ENCODE data around the gene SMIM24. TPM values are rescaled to one million over a fixed set of nuclear protein-coding genes. Genes with fewer than 3 reads are reported as not detected.

Gene SMIM24
- polyA plus RNA-seq, 1 donor = 0.22 TPM

- no peak for DNase-seq (ENCODE audit: low read depth)
Measured at GRCh38 chr19:3474010-3474409, 6.3 kb downstream of the SMIM24 start.

- DNase-seq (ENCODE audit: low read depth) = no peak
Measured at GRCh38 chr19:3471954-3472655, 8.2 kb downstream of the SMIM24 start.

DNA sequence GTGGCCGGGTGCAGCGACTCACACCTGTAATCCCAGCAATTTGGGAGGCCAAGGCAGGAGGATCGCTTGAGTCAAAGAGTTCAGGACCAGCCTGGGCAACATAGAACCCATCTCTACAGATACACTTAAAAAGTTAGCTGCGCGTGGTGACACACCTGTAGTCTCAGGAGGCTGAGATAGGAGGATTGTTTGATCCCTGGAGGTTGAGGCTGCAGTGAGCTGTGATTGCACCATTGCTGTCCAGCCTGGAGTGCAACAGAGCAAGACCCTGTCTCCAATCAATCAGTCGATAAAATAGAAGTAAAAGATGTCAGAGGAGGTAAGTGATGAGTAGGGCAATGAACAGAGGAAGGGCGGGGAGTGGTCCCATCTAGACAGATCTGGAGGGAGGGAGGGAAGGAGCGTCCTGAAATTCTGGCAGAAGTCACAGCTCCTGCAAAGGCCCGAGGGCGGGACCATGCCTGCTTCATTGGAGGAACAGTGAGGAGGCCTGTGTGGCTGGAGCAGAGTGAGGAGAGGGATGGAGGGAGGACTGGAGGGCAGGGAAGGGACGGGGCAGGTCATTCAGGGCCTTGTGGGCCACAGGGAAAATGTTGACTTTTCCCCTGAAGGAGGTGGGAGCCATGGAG lies 9.7 kb downstream of the SMIM24 start:
- DNase-seq (ENCODE audit: low read depth) = no peak

DNA sequence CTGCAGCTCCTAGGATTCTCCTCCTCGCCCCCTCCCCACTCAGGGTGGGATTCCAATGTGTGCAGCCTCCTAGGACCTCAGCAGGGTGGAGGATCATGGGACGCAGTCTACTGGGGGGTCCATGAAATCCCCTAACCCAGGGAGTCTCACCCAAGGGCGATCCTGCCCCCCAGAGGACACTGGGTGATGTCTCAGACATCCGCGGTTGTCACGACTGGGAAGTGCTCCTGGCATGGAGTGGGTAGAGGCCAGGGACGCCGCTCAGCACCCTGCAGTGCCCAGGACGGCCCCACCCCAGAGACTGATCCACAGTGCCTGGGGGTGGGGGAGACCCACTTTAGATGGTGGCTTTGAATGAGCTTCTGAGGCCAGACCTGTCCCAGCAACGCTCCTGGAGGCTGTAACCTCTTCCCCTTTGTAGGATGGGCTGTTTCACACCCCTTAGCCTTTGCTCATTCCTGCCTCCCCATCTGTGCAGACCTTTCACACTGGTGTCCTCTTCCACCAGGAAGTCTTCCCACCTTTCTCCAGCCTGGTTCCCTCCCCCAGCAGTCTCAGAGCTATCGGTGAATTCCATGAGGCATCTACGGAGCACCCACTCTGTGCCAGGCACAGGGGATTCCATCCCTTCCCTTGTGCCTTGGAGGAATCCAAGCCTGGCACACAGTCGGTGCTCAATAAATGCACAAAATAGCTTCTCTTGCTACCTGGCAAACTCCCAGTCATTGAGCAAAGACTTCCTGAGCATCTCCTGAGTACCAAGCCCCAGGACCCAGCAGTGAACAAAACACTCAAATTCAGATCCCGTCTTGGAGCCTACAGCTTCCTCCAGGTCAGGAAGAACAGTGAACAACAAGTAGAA lies 10.5 kb downstream of the SMIM24 start:
- no peak for DNase-seq (ENCODE audit: low read depth)

DNA sequence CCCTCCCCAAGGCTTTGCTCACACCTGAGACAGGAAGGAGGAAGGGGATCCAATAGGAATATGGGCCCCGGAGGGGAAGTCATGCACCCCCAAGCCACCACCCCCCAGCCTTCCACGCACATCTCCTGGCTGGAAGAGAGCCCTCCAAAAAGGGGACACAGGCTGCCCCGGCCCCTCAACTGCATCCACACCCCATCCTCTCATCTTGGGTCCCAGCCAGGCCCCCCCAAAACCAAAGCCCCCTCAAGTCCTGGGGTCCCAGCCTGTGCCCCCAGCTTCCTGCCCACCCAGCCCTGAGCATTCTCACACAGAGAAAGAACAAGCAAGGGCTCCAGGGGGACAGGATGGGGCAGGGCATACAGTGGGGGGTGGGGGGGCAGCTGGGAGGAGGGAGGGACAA lies 12.1 kb downstream of the SMIM24 start:
- no peak for DNase-seq (ENCODE audit: low read depth)

GRCh38 chr19:3467437-3468198 lies 12.7 kb downstream of the SMIM24 start:
- DNase-seq (ENCODE audit: low read depth) = no peak

- no peak for DNase-seq (ENCODE audit: low read depth)
Measured at GRCh38 chr19:3466635-3467034, 13.7 kb downstream of the SMIM24 start.

GRCh38 chr19:3465552-3465951 lies 14.8 kb downstream of the SMIM24 start:
- DNase-seq (ENCODE audit: low read depth) = no peak

DNA sequence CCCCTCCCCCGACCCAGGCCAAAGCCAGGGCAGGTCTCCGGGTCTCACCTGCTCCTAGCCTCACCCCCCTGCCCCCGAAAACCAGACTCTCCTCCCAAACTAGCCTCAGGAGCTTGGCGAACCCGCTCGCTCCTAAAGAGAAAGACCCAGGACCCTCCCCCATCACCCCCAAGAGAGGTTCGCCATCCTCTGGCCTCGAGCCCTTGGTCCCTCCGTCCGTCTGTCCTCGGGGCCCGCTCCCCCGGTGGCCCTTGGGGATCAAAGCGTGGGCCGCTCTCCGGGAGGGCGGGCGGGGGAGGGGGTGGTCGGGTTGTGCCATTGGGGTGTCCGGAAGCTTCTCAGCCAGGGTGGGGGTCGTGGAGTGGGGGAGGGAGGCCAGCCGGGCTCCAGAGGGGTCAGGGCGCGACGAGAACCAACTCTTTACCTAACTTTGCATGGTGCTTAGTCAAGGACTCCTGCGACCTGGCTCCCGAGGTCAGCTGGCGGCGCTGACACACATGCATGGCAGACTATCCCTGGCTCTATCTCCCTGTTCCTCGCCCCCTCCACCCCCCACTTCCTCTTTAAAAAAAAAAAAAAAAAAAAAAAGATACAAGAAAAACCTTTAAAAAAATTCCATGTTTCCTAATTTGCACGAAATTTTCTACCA lies 15.6 kb downstream of the SMIM24 start:
- no peak for DNase-seq (ENCODE audit: low read depth)

GRCh38 chr19:3463714-3464586 lies 16.4 kb downstream of the SMIM24 start:
- DNase-seq (ENCODE audit: low read depth) = no peak

GRCh38 chr19:3462991-3463713 lies 17.2 kb downstream of the SMIM24 start:
- DNase-seq (ENCODE audit: low read depth) = no peak

DNA sequence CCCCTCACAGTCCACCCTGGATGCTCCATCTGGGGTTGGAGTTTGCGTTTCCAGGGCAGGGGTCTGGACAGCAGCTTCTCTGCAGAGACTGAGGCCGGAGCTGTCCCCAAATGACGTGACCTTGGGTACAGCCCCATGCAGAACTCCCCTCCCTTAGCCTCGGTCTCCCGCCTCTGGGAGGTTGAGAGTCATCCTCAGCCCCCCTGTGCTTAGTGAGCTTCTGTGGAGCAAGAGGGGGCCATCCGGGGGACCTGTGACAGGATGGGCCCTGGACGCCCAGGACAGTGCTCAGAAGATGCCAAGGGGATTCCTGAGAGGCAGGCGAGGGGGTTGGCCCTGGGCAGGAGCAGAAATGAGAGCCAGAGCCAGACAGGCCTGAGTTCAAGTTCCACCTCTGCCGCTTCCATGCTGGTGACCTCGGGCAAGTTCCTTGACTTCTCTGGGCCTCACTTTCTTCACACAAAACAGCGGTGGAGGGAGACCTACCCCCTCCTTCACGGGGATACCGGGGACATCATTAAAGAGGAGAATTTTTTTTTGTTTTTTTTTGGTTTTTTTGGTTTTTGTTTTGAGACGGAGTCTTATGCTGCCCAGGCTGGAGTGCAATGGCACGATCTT lies 20.3 kb downstream of the SMIM24 start:
- no peak for DNase-seq (ENCODE audit: low read depth)

- DNase-seq (ENCODE audit: low read depth) = peak; percentile 88
Measured at GRCh38 chr19:3459089-3459881, 21.0 kb downstream of the SMIM24 start.

- DNase-seq (ENCODE audit: low read depth) = no peak
Measured at GRCh38 chr19:3458229-3459088, 21.9 kb downstream of the SMIM24 start.

- DNase-seq (ENCODE audit: low read depth) = no peak
Measured at GRCh38 chr19:3457528-3458228, 22.6 kb downstream of the SMIM24 start.

- no peak for DNase-seq (ENCODE audit: low read depth)
Measured at GRCh38 chr19:3456925-3457527, 23.3 kb downstream of the SMIM24 start.

Measured in forelimb muscle (tissue), 1 donor.